ENCODE results near the gene R3HCC1L.

The R3HCC1L gene

DNA sequence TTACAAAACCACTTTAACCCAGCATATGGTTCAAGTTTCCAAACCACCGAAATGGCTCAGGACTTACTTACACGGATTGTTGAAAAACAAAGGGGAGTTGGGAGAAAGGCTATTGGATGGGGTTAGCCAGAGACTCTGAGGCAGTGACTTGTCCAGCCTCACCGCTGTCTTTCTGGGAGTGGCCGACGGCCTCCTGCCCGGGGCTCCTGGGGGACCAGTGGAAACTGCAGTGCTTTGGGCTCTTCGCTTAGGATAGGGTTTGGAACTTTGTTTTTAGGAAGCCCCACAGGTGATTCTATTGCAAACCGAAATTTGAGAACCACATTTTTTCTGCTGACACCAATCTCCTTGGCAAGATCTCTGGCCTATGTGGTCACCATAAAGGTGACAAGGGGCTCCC, 38.1 kb upstream of the R3HCC1L start (continued):
- TF ChIP-seq, protein P1, sequence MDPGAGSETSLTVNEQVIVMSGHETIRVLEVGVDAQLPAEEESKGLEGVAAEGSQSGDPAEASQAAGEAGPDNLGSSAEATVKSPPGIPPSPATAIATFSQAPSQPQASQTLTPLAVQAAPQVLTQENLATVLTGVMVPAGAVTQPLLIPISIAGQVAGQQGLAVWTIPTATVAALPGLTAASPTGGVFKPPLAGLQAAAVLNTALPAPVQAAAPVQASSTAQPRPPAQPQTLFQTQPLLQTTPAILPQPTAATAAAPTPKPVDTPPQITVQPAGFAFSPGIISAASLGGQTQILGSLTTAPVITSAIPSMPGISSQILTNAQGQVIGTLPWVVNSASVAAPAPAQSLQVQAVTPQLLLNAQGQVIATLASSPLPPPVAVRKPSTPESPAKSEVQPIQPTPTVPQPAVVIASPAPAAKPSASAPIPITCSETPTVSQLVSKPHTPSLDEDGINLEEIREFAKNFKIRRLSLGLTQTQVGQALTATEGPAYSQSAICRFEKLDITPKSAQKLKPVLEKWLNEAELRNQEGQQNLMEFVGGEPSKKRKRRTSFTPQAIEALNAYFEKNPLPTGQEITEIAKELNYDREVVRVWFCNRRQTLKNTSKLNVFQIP (CRISPR knock-in tag; IDR thresholded peaks at IDR 0.05; ENCODE audit: borderline replicate concordance, low read depth): no peak
- no peak for TF ChIP-seq ZNF8 (CRISPR knock-in tag; IDR thresholded peaks at IDR 0.05)

DNA sequence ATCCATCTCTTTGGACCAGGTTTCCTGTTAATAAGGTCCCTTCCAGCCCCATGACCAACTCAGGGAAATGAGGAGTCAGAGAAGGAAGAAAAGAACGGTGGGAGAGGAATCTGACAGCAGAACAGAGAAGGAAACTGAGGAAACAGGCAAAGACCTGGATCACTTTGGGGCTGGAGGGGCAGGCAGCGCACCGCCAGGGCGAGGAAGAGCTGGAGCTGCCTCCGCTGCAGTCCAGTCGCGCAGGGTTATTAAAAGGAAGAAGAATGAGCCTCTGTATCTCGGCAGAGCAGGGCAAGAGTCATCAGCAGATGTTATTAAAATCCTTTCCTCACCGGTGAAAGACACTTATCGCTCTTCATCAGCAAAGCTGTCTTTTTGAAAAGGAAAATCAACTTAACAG, 37.7 kb upstream of the R3HCC1L start:
- no peak for TF ChIP-seq TOX (CRISPR knock-in tag; IDR thresholded peaks at IDR 0.05; ENCODE audit: borderline replicate concordance)
- TF ChIP-seq, protein P2, sequence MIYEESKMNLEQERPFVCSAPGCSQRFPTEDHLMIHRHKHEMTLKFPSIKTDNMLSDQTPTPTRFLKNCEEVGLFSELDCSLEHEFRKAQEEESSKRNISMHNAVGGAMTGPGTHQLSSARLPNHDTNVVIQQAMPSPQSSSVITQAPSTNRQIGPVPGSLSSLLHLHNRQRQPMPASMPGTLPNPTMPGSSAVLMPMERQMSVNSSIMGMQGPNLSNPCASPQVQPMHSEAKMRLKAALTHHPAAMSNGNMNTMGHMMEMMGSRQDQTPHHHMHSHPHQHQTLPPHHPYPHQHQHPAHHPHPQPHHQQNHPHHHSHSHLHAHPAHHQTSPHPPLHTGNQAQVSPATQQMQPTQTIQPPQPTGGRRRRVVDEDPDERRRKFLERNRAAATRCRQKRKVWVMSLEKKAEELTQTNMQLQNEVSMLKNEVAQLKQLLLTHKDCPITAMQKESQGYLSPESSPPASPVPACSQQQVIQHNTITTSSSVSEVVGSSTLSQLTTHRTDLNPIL (CRISPR knock-in tag; IDR thresholded peaks at IDR 0.05; ENCODE audit: low read depth): no peak
- TF ChIP-seq ARNTL (CRISPR knock-in tag; IDR thresholded peaks at IDR 0.05; ENCODE audit: borderline replicate concordance, low read depth): no peak
- no peak for TF ChIP-seq BACH2 (CRISPR knock-in tag; IDR thresholded peaks at IDR 0.05; ENCODE audit: borderline replicate concordance)
- TF ChIP-seq ISL1 (CRISPR knock-in tag; IDR thresholded peaks at IDR 0.05): no peak
- ATAC-seq: no peak; the same call in 2 of the 3 replicates

DNA sequence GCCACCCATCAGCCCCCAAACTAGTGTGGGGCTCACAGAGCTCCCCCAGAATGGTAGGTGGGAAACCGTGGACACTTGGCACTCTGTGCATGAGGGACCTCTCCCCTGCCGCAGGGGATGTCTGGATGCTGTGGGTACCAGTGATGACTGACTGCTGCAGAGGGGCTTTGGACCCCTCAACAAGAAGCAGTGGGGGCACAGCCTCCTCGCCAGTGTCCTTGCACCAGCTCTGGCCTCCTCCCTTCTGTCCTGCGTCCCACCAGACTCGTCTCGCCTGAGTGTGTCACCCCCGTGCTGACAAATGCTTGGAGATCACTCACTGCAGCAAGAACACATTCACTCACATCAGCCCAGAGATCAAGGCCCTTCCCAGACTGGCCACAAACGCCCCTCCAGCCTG, 37.3 kb upstream of the R3HCC1L start:
- no peak for TF ChIP-seq SNAI2 (CRISPR knock-in tag; IDR thresholded peaks at IDR 0.05)
- TF ChIP-seq PPARA (CRISPR knock-in tag; IDR thresholded peaks at IDR 0.05; ENCODE audit: borderline replicate concordance): no peak
- no peak for TF ChIP-seq ZNF565 (CRISPR knock-in tag; conservative IDR thresholded peaks at IDR 0.05; ENCODE audit: low read depth)
- no peak for TF ChIP-seq ISL1 (CRISPR knock-in tag; IDR thresholded peaks at IDR 0.05)
- TF ChIP-seq GLIS3 (CRISPR knock-in tag; IDR thresholded peaks at IDR 0.05): no peak
- TF ChIP-seq, protein P3, sequence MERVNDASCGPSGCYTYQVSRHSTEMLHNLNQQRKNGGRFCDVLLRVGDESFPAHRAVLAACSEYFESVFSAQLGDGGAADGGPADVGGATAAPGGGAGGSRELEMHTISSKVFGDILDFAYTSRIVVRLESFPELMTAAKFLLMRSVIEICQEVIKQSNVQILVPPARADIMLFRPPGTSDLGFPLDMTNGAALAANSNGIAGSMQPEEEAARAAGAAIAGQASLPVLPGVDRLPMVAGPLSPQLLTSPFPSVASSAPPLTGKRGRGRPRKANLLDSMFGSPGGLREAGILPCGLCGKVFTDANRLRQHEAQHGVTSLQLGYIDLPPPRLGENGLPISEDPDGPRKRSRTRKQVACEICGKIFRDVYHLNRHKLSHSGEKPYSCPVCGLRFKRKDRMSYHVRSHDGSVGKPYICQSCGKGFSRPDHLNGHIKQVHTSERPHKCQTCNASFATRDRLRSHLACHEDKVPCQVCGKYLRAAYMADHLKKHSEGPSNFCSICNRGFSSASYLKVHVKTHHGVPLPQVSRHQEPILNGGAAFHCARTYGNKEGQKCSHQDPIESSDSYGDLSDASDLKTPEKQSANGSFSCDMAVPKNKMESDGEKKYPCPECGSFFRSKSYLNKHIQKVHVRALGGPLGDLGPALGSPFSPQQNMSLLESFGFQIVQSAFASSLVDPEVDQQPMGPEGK (CRISPR knock-in tag; IDR thresholded peaks at IDR 0.05; ENCODE audit: borderline replicate concordance): no peak
- TF ChIP-seq OSR1 (CRISPR knock-in tag; IDR thresholded peaks at IDR 0.05): no peak
- no peak for TF ChIP-seq ZNF70 (CRISPR knock-in tag; IDR thresholded peaks at IDR 0.05)
- TF ChIP-seq RARB (CRISPR knock-in tag; IDR thresholded peaks at IDR 0.05): no peak
- no peak for TF ChIP-seq ARNTL (CRISPR knock-in tag; IDR thresholded peaks at IDR 0.05; ENCODE audit: borderline replicate concordance, low read depth)
- no peak for TF ChIP-seq TOX (CRISPR knock-in tag; IDR thresholded peaks at IDR 0.05; ENCODE audit: borderline replicate concordance)
- TF ChIP-seq, protein P4, sequence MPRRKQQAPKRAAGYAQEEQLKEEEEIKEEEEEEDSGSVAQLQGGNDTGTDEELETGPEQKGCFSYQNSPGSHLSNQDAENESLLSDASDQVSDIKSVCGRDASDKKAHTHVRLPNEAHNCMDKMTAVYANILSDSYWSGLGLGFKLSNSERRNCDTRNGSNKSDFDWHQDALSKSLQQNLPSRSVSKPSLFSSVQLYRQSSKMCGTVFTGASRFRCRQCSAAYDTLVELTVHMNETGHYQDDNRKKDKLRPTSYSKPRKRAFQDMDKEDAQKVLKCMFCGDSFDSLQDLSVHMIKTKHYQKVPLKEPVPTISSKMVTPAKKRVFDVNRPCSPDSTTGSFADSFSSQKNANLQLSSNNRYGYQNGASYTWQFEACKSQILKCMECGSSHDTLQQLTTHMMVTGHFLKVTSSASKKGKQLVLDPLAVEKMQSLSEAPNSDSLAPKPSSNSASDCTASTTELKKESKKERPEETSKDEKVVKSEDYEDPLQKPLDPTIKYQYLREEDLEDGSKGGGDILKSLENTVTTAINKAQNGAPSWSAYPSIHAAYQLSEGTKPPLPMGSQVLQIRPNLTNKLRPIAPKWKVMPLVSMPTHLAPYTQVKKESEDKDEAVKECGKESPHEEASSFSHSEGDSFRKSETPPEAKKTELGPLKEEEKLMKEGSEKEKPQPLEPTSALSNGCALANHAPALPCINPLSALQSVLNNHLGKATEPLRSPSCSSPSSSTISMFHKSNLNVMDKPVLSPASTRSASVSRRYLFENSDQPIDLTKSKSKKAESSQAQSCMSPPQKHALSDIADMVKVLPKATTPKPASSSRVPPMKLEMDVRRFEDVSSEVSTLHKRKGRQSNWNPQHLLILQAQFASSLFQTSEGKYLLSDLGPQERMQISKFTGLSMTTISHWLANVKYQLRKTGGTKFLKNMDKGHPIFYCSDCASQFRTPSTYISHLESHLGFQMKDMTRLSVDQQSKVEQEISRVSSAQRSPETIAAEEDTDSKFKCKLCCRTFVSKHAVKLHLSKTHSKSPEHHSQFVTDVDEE (CRISPR knock-in tag; IDR thresholded peaks at IDR 0.05): no peak
- TF ChIP-seq, protein P2 (CRISPR knock-in tag; IDR thresholded peaks at IDR 0.05; ENCODE audit: low read depth): no peak
- TF ChIP-seq ZFP30 (CRISPR knock-in tag; IDR thresholded peaks at IDR 0.05): no peak
- no peak for TF ChIP-seq BACH2 (CRISPR knock-in tag; IDR thresholded peaks at IDR 0.05; ENCODE audit: borderline replicate concordance)
- no peak for TF ChIP-seq ZFP3 (CRISPR knock-in tag; IDR thresholded peaks at IDR 0.05)
- TF ChIP-seq, protein P1 (CRISPR knock-in tag; IDR thresholded peaks at IDR 0.05; ENCODE audit: borderline replicate concordance, low read depth): no peak
- no peak for TF ChIP-seq ZNF8 (CRISPR knock-in tag; IDR thresholded peaks at IDR 0.05)
- no peak for TF ChIP-seq CSDC2 (CRISPR knock-in tag; IDR thresholded peaks at IDR 0.05)

More for the DNA sequence above, 37.3 kb upstream of the R3HCC1L start:
- no peak for ATAC-seq
